GM18505 (cell line): ENCODE measurements around the gene MOK.

Experiments used
- ATAC-seq: cut with Tn5 transposase; IDR thresholded peaks from one replicate; pipeline ENCODE4 v1.9.1; 2021; ENCODE audit not compliant: unreplicated experiment
- POLR2A ChIP-seq: IDR thresholded peaks from 4 replicates; pipeline ENCODE4 v1.6.1; 2011; ENCODE audit warnings: borderline replicate concordance; ENCODE audit not compliant: insufficient read depth, insufficient read length; ENCODE audit errors: extremely low read depth

The MOK gene

GRCh38 chr14:102227184-102227964 lies 77.6 kb downstream of the MOK start:
- no peak for TF ChIP-seq POLR2A
- no peak for ATAC-seq

- no peak for TF ChIP-seq POLR2A
- ATAC-seq = no peak
Measured at GRCh38 chr14:102226356-102227125, 78.4 kb downstream of the MOK start.

GRCh38 chr14:102225936-102226335 lies 79.0 kb downstream of the MOK start:
- no peak for TF ChIP-seq POLR2A
- no peak for ATAC-seq

DNA sequence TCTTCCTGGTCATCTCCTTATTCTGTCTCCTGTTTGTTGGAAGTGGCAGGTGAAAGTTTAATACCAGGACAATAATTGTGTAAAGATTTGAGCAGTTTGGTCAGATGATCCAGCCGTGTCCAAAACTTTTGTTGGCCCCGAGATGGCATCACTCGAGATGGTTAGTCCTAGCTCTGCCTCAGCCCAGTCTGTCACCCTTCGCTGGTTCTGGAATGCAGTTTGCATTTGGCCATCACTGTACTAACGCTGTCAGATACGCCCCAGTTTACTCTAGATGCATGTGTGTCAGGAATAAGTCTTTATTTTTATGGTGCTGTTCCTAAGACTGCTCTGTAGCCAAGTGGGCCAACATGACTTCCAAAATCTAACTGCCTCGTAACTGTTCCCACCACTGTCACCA lies 79.6 kb downstream of the MOK start:
- TF ChIP-seq POLR2A = no peak
- no peak for ATAC-seq

DNA sequence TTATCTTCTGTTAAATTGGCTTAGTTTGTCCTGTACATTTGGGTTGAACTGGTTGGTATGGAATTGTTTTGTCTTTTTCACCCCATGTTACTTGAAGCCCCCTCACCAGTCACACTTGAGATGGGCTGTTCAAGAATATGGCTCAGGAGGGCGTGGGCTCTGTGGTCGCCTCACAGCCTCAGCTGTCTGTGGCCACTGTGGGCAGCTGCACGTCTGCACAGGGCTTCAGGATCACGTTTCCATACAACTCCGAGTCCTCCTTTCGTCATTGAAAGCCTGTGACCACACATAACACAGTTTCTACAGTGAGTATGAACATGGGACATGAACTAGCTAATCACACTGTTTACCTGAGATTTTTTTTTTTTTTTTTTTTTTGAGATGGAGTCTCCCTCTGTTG lies 81.3 kb downstream of the MOK start:
- TF ChIP-seq POLR2A = no peak
- ATAC-seq = no peak

DNA sequence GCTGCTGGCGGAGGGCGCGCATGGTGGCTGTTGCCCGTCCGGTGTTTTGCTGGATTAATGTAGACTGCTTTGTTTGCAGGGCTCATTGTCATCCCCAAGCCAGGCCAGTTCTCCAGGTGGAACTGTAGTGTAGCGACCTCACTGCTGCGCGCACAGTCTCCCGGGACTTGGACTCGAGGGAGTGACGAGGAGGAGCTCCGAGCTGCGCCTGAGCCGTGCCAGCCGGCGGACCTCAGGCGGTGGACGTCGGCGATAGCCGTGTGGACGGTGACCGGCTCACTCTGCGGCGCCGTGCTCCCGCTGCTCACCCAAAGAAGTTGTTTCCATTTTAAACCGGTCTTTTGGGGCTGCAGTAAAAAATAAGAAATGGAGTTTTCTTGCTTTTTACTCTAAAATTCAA lies 82.2 kb downstream of the MOK start:
- no peak for TF ChIP-seq POLR2A
- ATAC-seq = no peak

GRCh38 chr14:102222009-102222575 lies 82.9 kb downstream of the MOK start:
- no peak for TF ChIP-seq POLR2A
- ATAC-seq = no peak

- no peak for ATAC-seq
- TF ChIP-seq POLR2A = no peak
Measured at GRCh38 chr14:102221026-102221425, 83.9 kb downstream of the MOK start.

GRCh38 chr14:102220031-102220430 lies 84.9 kb downstream of the MOK start:
- ATAC-seq = peak; percentile 72

GRCh38 chr14:102219316-102219715 lies 85.6 kb downstream of the MOK start:
- TF ChIP-seq POLR2A = no peak
- ATAC-seq = no peak

More at GRCh38 chr14:102220031-102220430, 84.9 kb downstream of the MOK start:
- no peak for TF ChIP-seq POLR2A

DNA sequence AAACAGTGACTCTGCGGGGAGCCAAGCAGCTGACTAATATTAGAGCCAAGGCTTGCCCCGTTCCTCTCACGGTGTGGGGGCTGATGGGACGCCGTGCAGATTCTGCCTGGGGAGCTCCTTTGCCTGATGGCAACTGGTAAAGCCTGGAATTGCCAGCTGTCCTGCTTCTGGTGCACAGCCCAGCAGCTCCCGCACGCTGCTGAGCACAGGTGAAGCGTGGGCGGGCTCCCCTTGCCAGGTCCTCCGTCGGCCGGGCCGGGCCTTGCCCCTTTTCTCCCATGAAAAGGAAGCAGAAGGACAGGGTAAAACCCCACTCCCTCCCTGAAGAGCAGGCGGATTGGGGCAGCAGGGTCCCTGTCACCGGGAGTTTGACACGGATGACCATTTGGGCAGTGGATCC lies 86.3 kb downstream of the MOK start:
- ATAC-seq = no peak
- no peak for TF ChIP-seq POLR2A

GRCh38 chr14:102217987-102218421 lies 87.0 kb downstream of the MOK start:
- TF ChIP-seq POLR2A = no peak
- no peak for ATAC-seq

- no peak for TF ChIP-seq POLR2A
- ATAC-seq = no peak
Measured at GRCh38 chr14:102217399-102217798, 87.6 kb downstream of the MOK start.

DNA sequence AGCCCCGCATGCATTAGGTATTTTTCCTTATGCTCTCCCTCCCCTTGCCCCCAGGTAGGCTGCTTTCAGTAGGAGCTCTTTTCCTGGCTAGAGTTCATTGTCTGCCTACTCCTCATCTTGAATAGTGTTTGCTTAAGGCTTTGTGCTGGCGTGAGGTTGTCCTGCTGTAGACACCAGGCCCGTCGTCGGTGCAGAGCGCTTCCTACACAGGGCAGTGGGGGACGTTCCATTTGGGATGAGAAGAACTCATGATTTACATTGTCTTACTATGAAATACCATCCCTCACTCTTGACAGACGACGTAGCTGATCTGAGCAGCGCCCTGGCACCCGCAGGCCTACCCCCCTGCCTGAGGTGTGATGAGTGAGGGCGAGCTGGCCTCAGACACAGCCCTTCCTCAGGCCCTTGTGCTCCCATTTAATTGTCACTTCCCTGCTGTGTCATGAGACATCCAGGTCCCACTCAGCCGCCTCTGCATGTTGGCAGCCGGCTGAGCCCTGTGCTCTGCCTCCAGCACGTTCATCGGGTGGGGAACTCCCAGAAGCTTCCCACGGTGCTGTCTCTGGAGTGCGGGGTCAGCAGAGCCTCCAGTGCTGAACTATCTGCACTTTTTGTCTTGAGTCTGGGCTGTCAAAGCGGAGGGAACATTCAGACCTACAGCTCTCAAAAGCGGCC lies 89.3 kb downstream of the MOK start:
- no peak for TF ChIP-seq POLR2A
- no peak for ATAC-seq

GRCh38 chr14:102215071-102215470 lies 89.9 kb downstream of the MOK start:
- ATAC-seq = no peak
- TF ChIP-seq POLR2A = no peak
